ENCODE data around the gene CNTROB.

The CNTROB gene

GRCh38 chr17:7903154-7904103 lies 28.6 kb upstream of the CNTROB start:
- no peak for DNase-seq

- no peak for DNase-seq
Observed at GRCh38 chr17:7909089-7909488, 22.9 kb upstream of the CNTROB start.

GRCh38 chr17:7910281-7910680 lies 21.7 kb upstream of the CNTROB start:
- DNase-seq, result no peak

- DNase-seq, result no peak
Observed at GRCh38 chr17:7910711-7911110, 21.3 kb upstream of the CNTROB start.

GRCh38 chr17:7911116-7911515 lies 20.9 kb upstream of the CNTROB start:
- no peak for DNase-seq

GRCh38 chr17:7912927-7913524 lies 19.0 kb upstream of the CNTROB start:
- peak in 1 of 2 experiments; percentile 44 for DNase-seq

GRCh38 chr17:7915179-7915610 lies 16.8 kb upstream of the CNTROB start:
- no peak for DNase-seq

- peak; percentile 75 to 80 for DNase-seq
Observed at GRCh38 chr17:7915611-7916384, 16.2 kb upstream of the CNTROB start, which contains the start of gene RNF227. Gene RNF227, minus strand, starts transcription at chr17:7916289. Its CDS starts 94 bp downstream, at chr17:7916195.

GRCh38 chr17:7916385-7916682 lies 15.7 kb upstream of the CNTROB start:
- no peak for DNase-seq

- DNase-seq, result no peak
Observed at GRCh38 chr17:7916808-7917207, 15.2 kb upstream of the CNTROB start.

GRCh38 chr17:7922269-7922844 lies 9.6 kb upstream of the CNTROB start:
- DNase-seq, result no peak

- DNase-seq, result peak; percentile 80 to 81
Observed at GRCh38 chr17:7922845-7923628, 9.0 kb upstream of the CNTROB start.

- no peak for DNase-seq
Observed at GRCh38 chr17:7927596-7927995, 4.4 kb upstream of the CNTROB start.

- peak; percentile 37 to 43 for DNase-seq
Observed at GRCh38 chr17:7929158-7930023, 2.6 kb upstream of the CNTROB start, which contains the start of gene KCNAB3. Gene KCNAB3, minus strand, starts transcription at chr17:7929856. Its CDS starts 421 bp downstream, at chr17:7929435.

- DNase-seq, result no peak
Observed at GRCh38 chr17:7930841-7931631, 970 bp upstream of the CNTROB start.

GRCh38 chr17:7932483-7932891 lies 481 bp downstream of the CNTROB start:
- DNase-seq, result no peak

- DNase-seq, result peak in 1 of 2 experiments; percentile 21
Observed at GRCh38 chr17:7932949-7933348, 943 bp downstream of the CNTROB start.

- no peak for DNase-seq
Observed at GRCh38 chr17:7935859-7936258, 3.9 kb downstream of the CNTROB start.

- DNase-seq, result no peak
Observed at GRCh38 chr17:7940034-7940433, 8.0 kb downstream of the CNTROB start.

GRCh38 chr17:7940743-7941142 lies 8.7 kb downstream of the CNTROB start:
- DNase-seq, result no peak

Data from stimulated activated CD4-positive, alpha-beta T cell treated with anti-CD3 and anti-CD28 coated beads, Interleukin-4, amount 100 ng/mL, for 4 hours (primary cell).